OCI-M2 (cell line): ENCODE results near the gene USP47.

Source experiments
- DNase-seq: peaks from one replicate; lab custom pipeline; 2025; ENCODE audit not compliant: unreplicated experiment; lab: John Stamatoyannopoulos, UW

USP47 gene

DNA sequence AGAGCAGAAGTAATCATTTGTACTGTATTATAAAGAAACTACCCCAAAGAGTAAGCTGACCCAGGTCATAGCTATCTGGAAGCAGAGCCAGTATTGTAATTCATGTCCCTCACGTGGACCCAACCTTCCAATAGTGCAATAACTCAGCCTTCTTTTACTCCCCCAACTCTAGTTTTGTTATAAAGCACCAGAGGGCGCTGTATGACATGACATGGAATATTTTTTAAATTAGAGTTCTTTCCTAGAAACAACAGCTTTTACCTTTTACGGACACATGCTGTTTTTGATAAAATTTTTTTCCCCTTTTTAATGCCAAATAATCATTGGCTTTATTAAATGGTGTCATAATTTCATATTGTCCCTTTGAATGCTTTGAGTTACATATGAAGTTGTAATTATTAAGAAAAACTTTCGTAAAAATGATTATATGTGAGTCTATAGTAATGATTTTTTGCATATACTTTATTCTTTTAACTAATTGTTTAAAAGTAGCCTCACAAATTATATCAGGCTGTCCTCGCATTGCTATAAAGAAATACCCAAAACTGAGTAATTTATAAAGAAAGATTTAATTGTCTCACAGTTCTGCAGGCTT, 89.8 kb downstream of the USP47 start:
- DNase-seq: no peak

DNA sequence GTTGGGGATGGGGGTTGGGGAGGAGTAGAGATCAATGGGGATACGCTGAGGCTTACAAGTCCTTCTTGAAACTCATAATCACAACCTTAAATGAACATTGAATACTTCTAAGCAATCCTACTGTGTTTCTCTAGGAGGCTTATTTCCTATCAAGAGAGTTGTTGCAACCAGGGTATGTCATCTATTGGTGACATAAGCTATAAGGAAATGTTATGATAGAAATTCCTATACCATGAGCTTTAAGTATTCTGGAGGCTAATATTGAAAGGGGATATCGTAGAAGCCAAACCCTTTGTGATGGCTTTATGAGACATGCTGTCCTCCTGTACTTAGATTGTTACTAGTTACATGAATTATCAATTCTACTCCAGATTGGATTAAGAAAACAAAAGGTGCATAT, 93.8 kb downstream of the USP47 start:
- no peak for DNase-seq

GRCh38 chr11:11937433-11937832, 95.7 kb downstream of the USP47 start:
- DNase-seq: no peak

GRCh38 chr11:11937957-11938356, 96.2 kb downstream of the USP47 start:
- DNase-seq: no peak

DNA sequence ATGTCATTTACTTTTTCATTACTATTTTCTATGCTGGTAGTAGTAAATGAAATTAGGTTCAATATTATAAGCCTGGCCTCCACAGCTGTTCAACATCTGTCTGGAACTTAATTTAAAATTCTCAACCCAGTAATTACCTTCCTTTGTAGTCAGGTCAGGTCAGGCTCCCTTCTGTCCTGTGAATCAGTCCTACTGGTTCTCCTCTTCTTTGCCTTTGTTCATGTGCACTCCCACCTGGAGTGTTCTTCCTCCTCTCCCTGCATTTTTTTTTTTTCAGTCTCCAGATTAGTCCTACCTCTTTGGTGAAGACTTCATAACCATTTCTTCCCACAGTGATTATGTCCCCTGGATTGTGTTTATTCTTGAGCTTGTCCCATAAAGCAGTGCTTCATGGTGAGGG, 98.8 kb downstream of the USP47 start:
- DNase-seq: no peak

- DNase-seq: no peak
These were observed 100.9 kb downstream of the USP47 start for GRCh38 chr11:11942668-11943067.

DNA sequence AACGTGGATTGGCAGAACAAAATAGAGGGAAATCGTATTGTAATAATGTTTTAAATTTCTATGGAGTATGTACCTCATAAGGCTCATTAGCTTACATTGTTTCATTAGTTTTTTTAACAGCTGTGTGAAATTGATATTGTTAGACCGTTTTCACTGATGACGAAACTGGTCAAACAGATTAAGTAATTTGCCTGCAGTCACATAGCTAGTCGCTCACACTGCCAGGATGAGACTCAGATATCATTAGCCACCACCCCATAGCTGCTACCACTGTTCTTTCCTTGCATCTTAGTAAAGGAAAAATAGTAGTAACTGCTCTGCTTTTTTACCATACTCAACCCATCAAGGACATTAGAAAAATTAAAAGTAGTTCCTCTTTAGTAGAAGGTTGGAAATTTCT, 102.7 kb downstream of the USP47 start:
- no peak for DNase-seq

GRCh38 chr11:11946180-11946579, 104.4 kb downstream of the USP47 start:
- DNase-seq: no peak

DNA sequence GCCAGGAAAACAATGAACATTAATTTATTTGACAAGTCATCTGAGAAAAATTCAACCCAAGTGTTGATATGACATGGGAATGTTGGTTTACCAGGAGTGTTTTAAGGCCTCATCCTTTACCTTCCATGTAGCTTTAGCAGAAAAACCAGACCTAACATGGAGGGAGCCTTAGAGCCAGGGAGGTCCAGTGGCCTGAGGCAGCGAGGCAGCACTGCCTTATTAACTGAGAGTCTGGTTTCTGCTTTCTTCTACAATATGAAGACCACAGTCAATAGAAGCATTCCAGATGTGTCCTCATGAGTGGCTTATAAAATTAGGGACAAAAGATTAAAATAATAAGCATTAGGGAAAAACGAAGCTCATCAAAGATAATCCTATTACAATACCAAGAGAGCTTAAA, 105.1 kb downstream of the USP47 start:
- DNase-seq: no peak

- DNase-seq: no peak
These were observed 106.1 kb downstream of the USP47 start for GRCh38 chr11:11947825-11948224.

DNA sequence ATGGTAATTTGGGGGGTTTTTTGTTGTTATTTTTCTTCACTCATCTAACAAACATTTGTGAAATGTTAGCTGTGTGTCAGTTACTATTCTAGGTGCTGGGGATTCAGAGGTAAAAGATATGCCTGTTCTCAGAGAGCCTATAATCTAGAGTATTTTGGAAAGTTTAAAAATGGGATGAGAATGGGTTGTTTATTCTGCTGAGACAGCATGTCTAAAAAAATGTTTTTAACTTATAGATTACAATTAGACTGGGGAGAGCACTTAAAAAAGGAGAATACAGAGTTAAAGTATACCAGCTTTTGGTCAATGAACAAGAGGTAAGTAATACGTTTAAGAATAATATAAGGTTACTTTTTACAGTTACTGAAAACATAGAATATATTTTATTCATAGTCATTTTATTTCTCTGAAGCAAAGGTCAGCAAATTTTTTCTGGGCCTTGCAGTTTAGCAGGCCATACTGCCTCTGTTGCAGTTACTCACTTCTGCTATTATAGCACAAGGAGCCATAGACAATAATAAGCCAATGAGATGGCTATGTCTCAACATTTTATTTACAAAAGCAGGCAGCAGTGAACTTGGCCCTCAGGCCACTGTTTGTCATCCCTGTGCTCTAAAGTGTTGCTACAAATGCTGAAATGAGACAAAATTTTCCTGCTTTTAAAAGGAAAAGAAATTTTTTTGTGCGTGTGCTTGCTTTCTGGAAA, 106.6 kb downstream of the USP47 start:
- no peak for DNase-seq

DNA sequence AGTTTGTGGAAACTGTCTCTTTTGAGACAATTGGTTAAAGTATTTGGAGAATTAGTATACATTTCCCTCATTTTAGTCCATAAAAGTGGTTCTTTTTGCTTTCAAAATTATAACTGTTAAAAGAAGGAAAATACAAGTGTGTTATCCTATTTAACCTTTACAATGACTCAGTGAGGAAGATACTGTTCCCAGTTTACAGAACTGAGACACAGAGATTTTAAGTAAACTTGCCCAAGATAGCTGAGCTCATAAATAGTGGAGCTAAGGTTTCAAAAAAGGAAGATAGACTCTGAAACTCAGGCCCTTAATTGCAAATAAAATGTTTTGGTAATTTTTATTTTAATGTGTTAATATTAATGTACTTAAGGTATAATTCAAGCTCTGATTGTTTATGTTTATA, 107.7 kb downstream of the USP47 start:
- no peak for DNase-seq

- DNase-seq: no peak
These were observed 110.3 kb downstream of the USP47 start for GRCh38 chr11:11952036-11952435.

DNA sequence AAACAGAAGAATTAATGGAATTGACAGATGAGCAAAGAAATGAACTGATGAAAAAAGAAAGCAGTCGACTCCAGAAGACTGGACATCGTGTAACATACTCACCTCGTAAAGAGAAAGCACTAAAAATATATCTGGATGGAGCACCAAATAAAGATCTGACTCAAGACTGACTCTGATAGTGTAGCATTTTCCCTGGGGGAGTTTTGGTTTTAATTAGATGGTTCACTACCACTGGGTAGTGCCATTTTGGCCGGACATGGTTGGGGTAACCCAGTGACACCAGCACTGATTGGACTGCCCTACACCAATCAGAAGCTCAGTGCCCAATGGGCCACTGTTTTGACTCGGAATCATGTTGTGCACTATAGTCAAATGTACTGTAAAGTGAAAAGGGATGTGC, 114.2 kb downstream of the USP47 start:
- no peak for DNase-seq

GRCh38 chr11:11958403-11959231, 116.8 kb downstream of the USP47 start:
- DNase-seq: no peak

GRCh38 chr11:11959601-11960000, 117.8 kb downstream of the USP47 start:
- DNase-seq: no peak

DNA sequence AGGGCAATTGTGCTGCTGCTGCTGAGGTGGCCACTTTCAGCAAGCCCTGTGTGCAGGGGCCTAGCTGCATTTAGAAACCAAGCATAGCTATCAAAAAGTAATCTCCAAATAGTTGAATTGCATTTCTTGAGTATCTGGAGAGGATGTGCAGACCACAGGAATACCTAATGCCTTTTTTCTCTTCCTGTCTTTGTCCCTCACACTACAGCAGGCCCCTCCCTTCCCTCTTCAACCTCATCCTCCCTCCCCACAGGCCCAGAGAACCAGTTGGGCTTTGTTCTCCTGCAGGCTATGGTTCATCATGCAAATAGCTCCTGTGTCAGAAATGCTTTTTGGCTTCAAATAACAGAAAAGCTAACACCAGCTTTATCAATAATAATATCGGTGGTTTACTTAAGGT, 118.9 kb downstream of the USP47 start:
- DNase-seq: no peak

DNA sequence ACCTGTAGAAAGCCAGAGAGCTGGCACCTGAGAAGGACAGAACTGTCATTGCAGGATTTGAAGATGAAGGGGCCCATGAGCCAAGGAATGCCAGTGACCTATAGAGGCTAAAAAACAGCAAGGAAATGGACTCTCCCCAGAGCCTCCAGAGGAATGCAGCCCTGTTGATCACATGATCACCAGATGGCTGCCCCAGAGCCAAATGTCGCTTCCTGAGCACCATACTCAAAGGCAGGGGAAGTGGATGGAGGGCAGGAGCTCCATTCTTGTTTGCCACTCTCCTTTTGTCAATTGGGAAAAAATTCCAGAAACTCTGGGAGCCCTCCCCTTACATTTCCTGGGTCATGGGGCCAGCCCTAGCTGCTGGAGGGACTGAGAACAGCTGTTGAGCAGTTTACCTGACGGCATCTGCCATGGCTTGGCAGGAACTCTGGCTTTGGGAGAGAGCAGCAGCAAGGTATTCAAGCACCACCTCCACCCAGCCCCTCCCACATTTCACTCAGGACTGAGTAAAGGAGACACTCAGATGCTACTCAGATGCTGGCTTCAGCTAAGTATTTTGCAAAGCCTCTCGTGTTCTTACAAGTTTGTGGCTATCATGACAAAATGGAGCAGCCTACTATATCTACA, 119.7 kb downstream of the USP47 start:
- DNase-seq: no peak

DNA sequence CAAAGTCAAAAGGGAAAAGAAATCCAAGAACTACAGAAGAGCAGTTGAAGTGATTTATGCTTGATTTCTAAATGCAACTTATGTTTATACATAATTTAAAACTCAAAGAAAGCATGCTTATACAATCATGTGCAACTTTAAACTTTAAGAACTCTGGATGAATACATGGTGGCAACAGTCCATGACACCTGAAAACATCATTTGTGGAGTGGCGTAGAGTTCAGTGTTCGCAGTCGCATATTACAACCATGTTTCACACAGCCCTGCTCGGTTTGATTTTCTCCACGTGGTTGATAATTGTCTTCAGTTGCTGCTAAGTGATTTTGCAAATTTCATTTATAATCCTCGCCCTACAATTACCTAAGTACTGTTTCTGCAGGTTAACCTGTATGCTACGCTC, 121.3 kb downstream of the USP47 start:
- DNase-seq: no peak

GRCh38 chr11:11963842-11964773, 122.3 kb downstream of the USP47 start:
- DNase-seq: no peak

DNA sequence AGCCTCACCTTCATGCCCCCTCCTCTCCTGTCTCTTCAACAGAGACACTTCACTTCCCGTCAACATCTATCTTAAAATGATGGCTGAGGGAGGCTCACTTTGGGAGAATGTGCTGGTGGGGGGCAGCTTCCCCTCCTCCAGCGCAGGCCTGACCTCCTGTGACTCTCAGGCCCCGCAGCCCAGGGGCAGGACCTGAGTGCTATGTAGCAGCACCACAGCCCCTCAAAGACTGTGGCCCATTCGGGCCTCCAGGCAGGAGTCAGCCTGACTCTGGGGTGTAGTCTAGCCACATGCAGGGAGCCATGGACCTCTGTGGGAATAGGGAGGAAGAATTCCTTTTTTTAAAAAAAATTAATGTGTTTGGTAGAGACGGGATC, 123.0 kb downstream of the USP47 start:
- DNase-seq: no peak
